Smooth muscle cell (in vitro differentiated cells): ENCODE results near the gene OVAAL. TPM values are rescaled to one million over a fixed set of nuclear protein-coding genes. Genes with fewer than 3 reads are reported as not detected.

Experiments used
- DNase-seq: peaks from one replicate; lab custom pipeline; 2025; ENCODE audit not compliant: unreplicated experiment; lab: John Stamatoyannopoulos, UW
- H2AFZ ChIP-seq: fragments of 200-600 bp; sonication (generic); 2 replicates; pipeline ENCODE4 v1.6.0; 2016; ENCODE audit warnings: antibody characterized with exemption, low read depth, mild to moderate bottlenecking
- H3F3A ChIP-seq: fragments of 200-600 bp; sonication (generic); 2 replicates; pipeline ENCODE4 v1.6.0; 2017; ENCODE audit warnings: antibody characterized with exemption, low read depth
- H3K27ac ChIP-seq: fragments of 200-600 bp; sonication (generic); 2 replicates; pipeline ENCODE4 v1.5.1; 2016; ENCODE audit warnings: low read depth, mild to moderate bottlenecking
- H3K27me3 ChIP-seq: fragments of 200-600 bp; sonication (generic); 2 replicates; pipeline ENCODE4 v1.6.1; 2016; ENCODE audit warnings: low read depth, mild to moderate bottlenecking
- H3K36me3 ChIP-seq: fragments of 200-600 bp; sonication (generic); 2 replicates; pipeline ENCODE4 v1.5.1; 2016; ENCODE audit warnings: low read depth
- H3K4me1 ChIP-seq: fragments of 200-600 bp; sonication (generic); 2 replicates; pipeline ENCODE4 v1.5.1; 2016; ENCODE audit warnings: low read depth
- H3K4me2 ChIP-seq: fragments of 200-600 bp; sonication (generic); 2 replicates; pipeline ENCODE4 v1.6.0; 2016; ENCODE audit warnings: mild to moderate bottlenecking
- H3K4me3 ChIP-seq: fragments of 200-600 bp; sonication (generic); 2 replicates; pipeline ENCODE4 v1.5.1; 2016; ENCODE audit warnings: mild to moderate bottlenecking
- H3K79me2 ChIP-seq: fragments of 200-600 bp; sonication (generic); 2 replicates; pipeline ENCODE4 v1.6.0; 2016; ENCODE audit warnings: low read depth, mild to moderate bottlenecking
- H3K9ac ChIP-seq: fragments of 200-600 bp; sonication (generic); 2 replicates; pipeline ENCODE4 v1.6.0; 2016; ENCODE audit warnings: low read depth
- H3K9me3 ChIP-seq: fragments of 200-600 bp; sonication (generic); replicated peaks from 2 replicates; pipeline ENCODE4 v1.5.1; 2016; ENCODE audit warnings: low read depth
- H4K20me1 ChIP-seq: fragments of 200-600 bp; sonication (generic); 2 replicates; pipeline ENCODE4 v1.6.0; 2016; ENCODE audit warnings: low read depth
- CTCF ChIP-seq: fragments of 200-600 bp; sonication (generic); IDR thresholded peaks from 2 replicates; pipeline ENCODE4 v1.5.1; 2017; ENCODE audit warnings: borderline replicate concordance, mild to moderate bottlenecking, antibody characterized with exemption; ENCODE audit not compliant: insufficient read depth, poor library complexity, severe bottlenecking
- WGBS: methylation state at CpG from one replicate; pipeline ENCODE4 v1.1.7; 2016; ENCODE audit warnings: low lambda C conversion rate; 5-methylcytosine and 5-hydroxymethylcytosine counted together
- polyA plus RNA-seq: library from polyadenylated mRNA; unstranded; fragments of >200 nt; fragmentation: Nextera tagmentation; extraction: Ambion mirVana; gene quantifications from 2 replicates; pipeline ENCODE4 v1.2.1, GENCODE V29; 2016
- total RNA-seq: library from RNA; depleted of rRNA; stranded (reverse); fragments of >200 nt; gene quantifications from 2 replicates; pipeline ENCODE4 v1.2.3, GENCODE V29; 2014

Gene OVAAL
- total and polyA plus RNA-seq, 2 experiments from 2014 or later: not detected

GRCh38 chr1:180562640-180563025, 3.9 kb downstream of the OVAAL start:
- no peaks in the 10 kb centered on the region for H3K27me3 ChIP-seq
- no peak for TF ChIP-seq CTCF
- H3K4me1 ChIP-seq: peaks cover 4% of the 10 kb centered on the region
- H4K20me1 ChIP-seq: no peaks in the 10 kb centered on the region
- H3K9me3 ChIP-seq: no peaks in the 10 kb centered on the region
- H3K36me3 ChIP-seq: no peaks in the 10 kb centered on the region
- H3K9ac ChIP-seq: no peak overlapping the region
- peak overlapping the region; percentile 62 for H3K27ac ChIP-seq
- H3K4me2 ChIP-seq: no peak overlapping the region
- H3K4me3 ChIP-seq: no peak overlapping the region
- DNase-seq: no peak
- H2AFZ ChIP-seq: peak overlapping the region; percentile 42
- WGBS: 90% methylated on average over 1 of the region's 1 CpG
- H3K79me2 ChIP-seq: no peaks in the 10 kb centered on the region
- H3F3A ChIP-seq: no peaks in the 10 kb centered on the region

DNA sequence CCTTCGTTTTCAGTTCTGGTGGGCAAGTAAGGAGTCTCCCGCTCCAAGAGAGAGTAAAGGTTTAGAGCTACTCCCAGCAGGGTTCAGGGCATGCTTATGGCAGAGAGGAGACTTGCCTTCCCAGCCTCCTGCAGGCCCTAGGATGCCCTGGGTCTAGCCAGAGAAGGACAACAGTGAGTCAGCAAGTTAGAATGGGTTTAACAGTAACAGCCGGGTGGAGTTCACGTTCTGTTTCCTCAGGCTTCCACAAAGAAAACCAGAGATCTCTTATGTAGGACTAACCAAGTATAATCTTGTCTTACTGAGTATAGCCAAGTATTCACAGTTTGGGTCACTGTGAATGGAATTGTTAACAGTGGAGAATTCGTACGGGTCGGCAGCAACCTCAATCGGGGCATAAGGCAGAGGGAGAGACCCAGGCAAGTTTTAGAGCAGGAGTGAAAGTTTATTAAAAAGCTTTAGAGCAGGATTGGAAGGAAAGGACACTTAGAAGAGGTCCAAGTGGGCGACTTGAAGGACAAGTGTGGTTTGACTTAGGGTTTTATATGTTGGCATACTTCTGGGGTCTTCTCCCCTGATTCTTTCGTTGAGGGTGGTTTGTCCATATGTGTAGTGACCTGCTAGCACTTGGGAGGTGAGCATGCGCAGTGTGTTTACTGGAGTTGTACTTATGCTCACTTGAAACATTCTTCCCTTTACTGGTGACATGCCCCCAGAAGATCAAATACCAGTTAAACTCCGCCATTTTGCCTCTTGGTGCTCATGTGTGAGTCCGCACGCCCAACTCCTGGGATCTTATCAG, 4.5 kb downstream of the OVAAL start:
- H3K27me3 ChIP-seq: no peaks in the 10 kb centered on the region
- no peak overlapping the region for H3K9ac ChIP-seq

DNA sequence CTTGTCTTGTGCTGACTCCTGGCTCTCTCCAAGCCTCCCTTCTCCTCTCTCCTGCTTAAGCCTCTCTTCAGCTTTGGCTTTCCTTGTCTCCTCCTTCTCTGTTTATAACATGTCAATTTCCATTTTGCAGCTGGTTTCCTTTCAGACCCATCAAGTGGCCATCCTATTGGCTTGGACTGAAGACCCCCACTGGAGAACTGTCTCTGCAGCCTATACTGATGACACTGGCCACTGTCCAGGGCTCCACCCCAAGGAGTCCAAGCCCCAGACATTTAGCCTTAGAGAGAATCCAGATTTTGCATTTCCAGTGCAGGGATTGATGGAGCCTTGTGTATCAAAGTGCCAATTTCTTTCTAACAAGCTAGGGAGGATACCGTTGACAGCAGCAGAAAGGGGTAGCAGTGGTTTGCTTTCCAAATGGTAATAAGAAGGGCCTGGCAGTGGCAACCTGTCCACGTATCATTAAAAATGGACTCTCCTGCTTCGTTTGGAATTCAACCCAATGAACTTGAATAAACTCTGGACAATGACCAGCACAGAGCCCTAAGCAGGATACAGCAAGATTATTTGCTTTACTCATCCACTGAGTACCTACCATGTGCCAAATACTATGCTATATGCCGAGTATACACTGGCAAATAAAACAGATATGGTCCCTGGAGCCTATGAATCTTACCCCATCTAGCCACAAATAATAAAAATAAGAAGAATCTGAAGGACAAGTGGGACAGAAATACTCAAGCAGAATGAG, 6.5 kb downstream of the OVAAL start:
- Histone ChIP-seq H4K20me1 (no peaks in the 10 kb centered on the region), H3K4me3 (no peak overlapping the region), H3K9ac (no peak overlapping the region), H3K27ac (no peak overlapping the region), H3K4me1 (peaks cover 12% of the 10 kb centered on the region), H3F3A (no peaks in the 10 kb centered on the region), H3K36me3 (no peaks in the 10 kb centered on the region), H2AFZ (no peak overlapping the region), H3K9me3 (no peaks in the 10 kb centered on the region), H3K4me2 (no peak overlapping the region), H3K79me2 (no peaks in the 10 kb centered on the region), H3K27me3 (no peaks in the 10 kb centered on the region)
- WGBS: 92% methylated on average over 4 of the region's 4 CpGs
- no peak for TF ChIP-seq CTCF
- DNase-seq: no peak

More for the DNA sequence above, 4.5 kb downstream of the OVAAL start:
- H3K27ac ChIP-seq: peak overlapping the region; percentile 62
- H3F3A ChIP-seq: no peaks in the 10 kb centered on the region
- peak overlapping the region; percentile 22 for H3K4me2 ChIP-seq
- no peak overlapping the region for H3K4me3 ChIP-seq
- H3K4me1 ChIP-seq: peaks cover 9% of the 10 kb centered on the region
- H3K9me3 ChIP-seq: no peaks in the 10 kb centered on the region
- peak overlapping the region; percentile 42 for H2AFZ ChIP-seq
- WGBS: 67% methylated on average over 14 of the region's 14 CpGs
- no peaks in the 10 kb centered on the region for H4K20me1 ChIP-seq
- TF ChIP-seq CTCF: no peak
- H3K36me3 ChIP-seq: no peaks in the 10 kb centered on the region
- no peaks in the 10 kb centered on the region for H3K79me2 ChIP-seq
- DNase-seq: no peak
